ENCODE data around the gene PLAAT2. TPM values are rescaled to one million over a fixed set of nuclear protein-coding genes. Genes with fewer than 3 reads are reported as not detected.

Gene PLAAT2
- total and polyA plus RNA-seq, 2 of the 13 experiments (the other 11 are each of a cell fraction or from before 2014, with no cell fraction given): 0.22 TPM; not detected in 1

DNA sequence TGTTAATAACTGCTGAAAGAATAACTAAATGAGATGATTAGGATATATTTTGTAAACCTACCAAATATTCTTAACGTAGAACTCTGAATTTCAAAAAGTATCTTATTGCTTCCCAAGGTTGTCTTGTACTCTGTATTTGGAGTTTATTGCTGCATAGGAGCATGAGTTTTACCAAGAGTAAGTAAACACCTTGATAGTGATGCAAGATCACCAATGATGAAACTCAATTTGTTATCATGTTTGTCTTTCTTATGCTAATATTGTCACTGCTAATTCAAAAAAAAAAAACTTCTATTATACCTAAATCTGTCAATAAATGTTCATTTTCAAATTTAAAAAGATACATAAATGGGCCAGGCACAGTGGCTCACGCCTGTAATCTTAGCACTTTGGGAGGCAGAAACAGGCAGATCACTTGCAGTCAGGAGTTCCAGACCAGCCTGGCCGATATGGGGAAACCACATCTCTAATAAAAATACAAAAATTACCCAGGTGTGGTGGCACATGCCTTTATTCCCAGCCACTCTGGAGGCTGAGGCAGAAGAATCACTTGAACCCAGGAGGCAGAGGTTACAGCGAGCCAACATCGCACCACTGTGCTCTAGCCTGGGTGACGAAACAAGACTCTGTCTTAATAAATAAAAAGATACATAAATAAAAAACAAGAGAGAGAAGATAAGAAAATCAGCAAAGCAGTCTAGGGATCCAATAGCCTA is 23.4 kb upstream of the PLAAT2 start (continued):
- no peak for TF ChIP-seq SOX13 (IDR thresholded peaks at IDR 0.05)
- peak in 1 of 2 experiments; percentile 58; a peak in 1 of 4 replicates for TF ChIP-seq SOX13 (CRISPR knock-in tag; conservative IDR thresholded peaks at IDR 0.05 in 1 of 2, IDR thresholded peaks at IDR 0.05 in 1 of 2)
- no peak for TF ChIP-seq ZBTB20 (CRISPR knock-in tag; IDR thresholded peaks at IDR 0.05; ENCODE audit: borderline replicate concordance, low read depth)
- TF ChIP-seq SIX4 (CRISPR knock-in tag; IDR thresholded peaks at IDR 0.05): no peak
- TF ChIP-seq, protein P1, sequence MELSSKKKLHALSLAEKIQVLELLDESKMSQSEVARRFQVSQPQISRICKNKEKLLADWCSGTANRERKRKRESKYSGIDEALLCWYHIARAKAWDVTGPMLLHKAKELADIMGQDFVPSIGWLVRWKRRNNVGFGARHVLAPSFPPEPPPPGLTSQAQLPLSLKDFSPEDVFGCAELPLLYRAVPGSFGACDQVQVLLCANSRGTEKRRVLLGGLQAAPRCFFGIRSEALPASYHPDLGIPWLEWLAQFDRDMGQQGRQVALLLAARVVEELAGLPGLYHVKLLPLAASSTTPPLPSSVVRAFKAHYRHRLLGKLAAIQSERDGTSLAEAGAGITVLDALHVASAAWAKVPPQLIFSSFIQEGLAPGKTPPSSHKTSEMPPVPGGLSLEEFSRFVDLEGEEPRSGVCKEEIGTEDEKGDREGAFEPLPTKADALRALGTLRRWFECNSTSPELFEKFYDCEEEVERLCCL (CRISPR knock-in tag; IDR thresholded peaks at IDR 0.05; ENCODE audit: borderline replicate concordance): no peak
- TF ChIP-seq ZSCAN25 (CRISPR knock-in tag; IDR thresholded peaks at IDR 0.05): no peak
- TF ChIP-seq EP300 (IDR thresholded peaks at IDR 0.05; ENCODE audit: low read depth in 2 of 2, low read length in 2 of 2): peak in 1 of 2 experiments; percentile 53; a peak in 2 of 4 replicates
- TF ChIP-seq EP300 (CRISPR knock-in tag; IDR thresholded peaks at IDR 0.05; ENCODE audit: borderline replicate concordance): no peak
- TF ChIP-seq KDM1A (CRISPR knock-in tag; IDR thresholded peaks at IDR 0.05): no peak
- TF ChIP-seq, protein P2, sequence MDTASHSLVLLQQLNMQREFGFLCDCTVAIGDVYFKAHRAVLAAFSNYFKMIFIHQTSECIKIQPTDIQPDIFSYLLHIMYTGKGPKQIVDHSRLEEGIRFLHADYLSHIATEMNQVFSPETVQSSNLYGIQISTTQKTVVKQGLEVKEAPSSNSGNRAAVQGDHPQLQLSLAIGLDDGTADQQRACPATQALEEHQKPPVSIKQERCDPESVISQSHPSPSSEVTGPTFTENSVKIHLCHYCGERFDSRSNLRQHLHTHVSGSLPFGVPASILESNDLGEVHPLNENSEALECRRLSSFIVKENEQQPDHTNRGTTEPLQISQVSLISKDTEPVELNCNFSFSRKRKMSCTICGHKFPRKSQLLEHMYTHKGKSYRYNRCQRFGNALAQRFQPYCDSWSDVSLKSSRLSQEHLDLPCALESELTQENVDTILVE (CRISPR knock-in tag; IDR thresholded peaks at IDR 0.05): no peak
- TF ChIP-seq, protein P3, sequence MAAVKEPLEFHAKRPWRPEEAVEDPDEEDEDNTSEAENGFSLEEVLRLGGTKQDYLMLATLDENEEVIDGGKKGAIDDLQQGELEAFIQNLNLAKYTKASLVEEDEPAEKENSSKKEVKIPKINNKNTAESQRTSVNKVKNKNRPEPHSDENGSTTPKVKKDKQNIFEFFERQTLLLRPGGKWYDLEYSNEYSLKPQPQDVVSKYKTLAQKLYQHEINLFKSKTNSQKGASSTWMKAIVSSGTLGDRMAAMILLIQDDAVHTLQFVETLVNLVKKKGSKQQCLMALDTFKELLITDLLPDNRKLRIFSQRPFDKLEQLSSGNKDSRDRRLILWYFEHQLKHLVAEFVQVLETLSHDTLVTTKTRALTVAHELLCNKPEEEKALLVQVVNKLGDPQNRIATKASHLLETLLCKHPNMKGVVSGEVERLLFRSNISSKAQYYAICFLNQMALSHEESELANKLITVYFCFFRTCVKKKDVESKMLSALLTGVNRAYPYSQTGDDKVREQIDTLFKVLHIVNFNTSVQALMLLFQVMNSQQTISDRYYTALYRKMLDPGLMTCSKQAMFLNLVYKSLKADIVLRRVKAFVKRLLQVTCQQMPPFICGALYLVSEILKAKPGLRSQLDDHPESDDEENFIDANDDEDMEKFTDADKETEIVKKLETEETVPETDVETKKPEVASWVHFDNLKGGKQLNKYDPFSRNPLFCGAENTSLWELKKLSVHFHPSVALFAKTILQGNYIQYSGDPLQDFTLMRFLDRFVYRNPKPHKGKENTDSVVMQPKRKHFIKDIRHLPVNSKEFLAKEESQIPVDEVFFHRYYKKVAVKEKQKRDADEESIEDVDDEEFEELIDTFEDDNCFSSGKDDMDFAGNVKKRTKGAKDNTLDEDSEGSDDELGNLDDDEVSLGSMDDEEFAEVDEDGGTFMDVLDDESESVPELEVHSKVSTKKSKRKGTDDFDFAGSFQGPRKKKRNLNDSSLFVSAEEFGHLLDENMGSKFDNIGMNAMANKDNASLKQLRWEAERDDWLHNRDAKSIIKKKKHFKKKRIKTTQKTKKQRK (IDR thresholded peaks at IDR 0.05; ENCODE audit: low read length): no peak
- no peak for TF ChIP-seq CCDC6 (CRISPR knock-in tag; IDR thresholded peaks at IDR 0.05)
- no peak for TF ChIP-seq ZNF326 (CRISPR knock-in tag; IDR thresholded peaks at IDR 0.05; ENCODE audit: borderline replicate concordance)
- no peak for TF ChIP-seq ZFP36 (IDR thresholded peaks at IDR 0.05; ENCODE audit: borderline replicate concordance, low read depth, low read length, partially characterized antibody)
- TF ChIP-seq, protein P4, sequence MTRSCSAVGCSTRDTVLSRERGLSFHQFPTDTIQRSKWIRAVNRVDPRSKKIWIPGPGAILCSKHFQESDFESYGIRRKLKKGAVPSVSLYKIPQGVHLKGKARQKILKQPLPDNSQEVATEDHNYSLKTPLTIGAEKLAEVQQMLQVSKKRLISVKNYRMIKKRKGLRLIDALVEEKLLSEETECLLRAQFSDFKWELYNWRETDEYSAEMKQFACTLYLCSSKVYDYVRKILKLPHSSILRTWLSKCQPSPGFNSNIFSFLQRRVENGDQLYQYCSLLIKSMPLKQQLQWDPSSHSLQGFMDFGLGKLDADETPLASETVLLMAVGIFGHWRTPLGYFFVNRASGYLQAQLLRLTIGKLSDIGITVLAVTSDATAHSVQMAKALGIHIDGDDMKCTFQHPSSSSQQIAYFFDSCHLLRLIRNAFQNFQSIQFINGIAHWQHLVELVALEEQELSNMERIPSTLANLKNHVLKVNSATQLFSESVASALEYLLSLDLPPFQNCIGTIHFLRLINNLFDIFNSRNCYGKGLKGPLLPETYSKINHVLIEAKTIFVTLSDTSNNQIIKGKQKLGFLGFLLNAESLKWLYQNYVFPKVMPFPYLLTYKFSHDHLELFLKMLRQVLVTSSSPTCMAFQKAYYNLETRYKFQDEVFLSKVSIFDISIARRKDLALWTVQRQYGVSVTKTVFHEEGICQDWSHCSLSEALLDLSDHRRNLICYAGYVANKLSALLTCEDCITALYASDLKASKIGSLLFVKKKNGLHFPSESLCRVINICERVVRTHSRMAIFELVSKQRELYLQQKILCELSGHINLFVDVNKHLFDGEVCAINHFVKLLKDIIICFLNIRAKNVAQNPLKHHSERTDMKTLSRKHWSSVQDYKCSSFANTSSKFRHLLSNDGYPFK (CRISPR knock-in tag; IDR thresholded peaks at IDR 0.05; ENCODE audit: borderline replicate concordance): no peak
- no peak for TF ChIP-seq GATA4 (IDR thresholded peaks at IDR 0.05; ENCODE audit: borderline replicate concordance, low read depth)
- peak; percentile 30; the same call in 1 of the 2 replicates for TF ChIP-seq SOX5 (CRISPR knock-in tag; IDR thresholded peaks at IDR 0.05; ENCODE audit: borderline replicate concordance)
- TF ChIP-seq AHR (CRISPR knock-in tag; IDR thresholded peaks at IDR 0.05): no peak
- TF ChIP-seq ZNF432 (CRISPR knock-in tag; IDR thresholded peaks at IDR 0.05; ENCODE audit: borderline replicate concordance): no peak
- peak in 1 of 2 experiments; percentile 37; a peak in 1 of 4 replicates for TF ChIP-seq KLF16 (CRISPR knock-in tag; IDR thresholded peaks at IDR 0.05)
- no peak for TF ChIP-seq ZNF563 (CRISPR knock-in tag; IDR thresholded peaks at IDR 0.05)
